Measurements from ENCODE around the gene RXRB. TPM values are rescaled to one million over a fixed set of nuclear protein-coding genes. Genes with fewer than 3 reads are reported as not detected.

RXRB gene
- total and polyA plus RNA-seq, 2 of the 13 experiments (the other 11 are each of a cell fraction or from before 2014, with no cell fraction given) = 26.7 to 55.7 TPM

DNA sequence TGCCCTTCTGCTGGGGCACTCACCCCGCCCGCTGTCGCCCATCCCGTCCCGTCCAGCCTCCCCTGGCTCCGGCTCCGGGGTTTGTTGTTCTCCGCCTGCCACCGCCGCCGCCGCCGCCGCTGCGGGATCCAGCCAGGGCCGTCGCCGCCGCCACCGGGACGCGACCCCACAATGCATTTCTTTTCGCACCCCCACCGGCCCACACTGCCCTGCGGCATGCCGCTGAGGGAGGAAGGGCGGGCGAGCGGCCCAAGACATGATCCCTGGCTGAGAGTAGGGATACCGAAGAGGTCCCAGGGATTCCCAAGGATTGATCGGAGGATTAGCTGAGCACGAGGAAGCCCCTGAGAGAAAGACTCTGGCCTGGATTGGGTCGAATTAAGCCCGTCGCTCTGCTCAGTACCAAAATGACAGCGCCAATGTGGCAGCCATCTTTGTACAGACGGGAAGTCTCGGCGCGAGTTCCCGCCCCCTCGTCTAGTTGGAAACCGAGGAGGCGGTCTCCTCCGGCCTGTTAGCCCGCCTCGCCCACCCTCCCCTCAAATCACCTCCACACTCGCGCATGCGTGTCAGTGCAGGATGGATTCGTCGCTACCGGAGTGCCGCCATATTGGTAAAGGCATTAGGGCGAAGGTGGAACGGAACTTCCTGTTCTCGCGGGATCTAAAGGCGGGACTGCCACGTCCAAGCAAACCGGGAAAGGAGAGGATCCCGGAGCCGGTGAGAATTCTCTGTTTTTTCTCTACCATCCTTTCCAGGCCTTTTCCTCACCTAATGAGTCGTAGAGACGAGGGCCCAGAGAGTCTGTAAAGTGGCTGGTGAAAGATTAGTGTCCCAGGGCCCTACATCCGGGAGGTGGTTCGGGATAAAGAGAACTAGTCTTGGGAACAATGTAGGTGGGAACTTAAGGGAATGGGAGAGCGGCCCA, at the start of gene RXRB, which contains the start of gene SLC39A7 (continued):
- TF ChIP-seq, protein P1, sequence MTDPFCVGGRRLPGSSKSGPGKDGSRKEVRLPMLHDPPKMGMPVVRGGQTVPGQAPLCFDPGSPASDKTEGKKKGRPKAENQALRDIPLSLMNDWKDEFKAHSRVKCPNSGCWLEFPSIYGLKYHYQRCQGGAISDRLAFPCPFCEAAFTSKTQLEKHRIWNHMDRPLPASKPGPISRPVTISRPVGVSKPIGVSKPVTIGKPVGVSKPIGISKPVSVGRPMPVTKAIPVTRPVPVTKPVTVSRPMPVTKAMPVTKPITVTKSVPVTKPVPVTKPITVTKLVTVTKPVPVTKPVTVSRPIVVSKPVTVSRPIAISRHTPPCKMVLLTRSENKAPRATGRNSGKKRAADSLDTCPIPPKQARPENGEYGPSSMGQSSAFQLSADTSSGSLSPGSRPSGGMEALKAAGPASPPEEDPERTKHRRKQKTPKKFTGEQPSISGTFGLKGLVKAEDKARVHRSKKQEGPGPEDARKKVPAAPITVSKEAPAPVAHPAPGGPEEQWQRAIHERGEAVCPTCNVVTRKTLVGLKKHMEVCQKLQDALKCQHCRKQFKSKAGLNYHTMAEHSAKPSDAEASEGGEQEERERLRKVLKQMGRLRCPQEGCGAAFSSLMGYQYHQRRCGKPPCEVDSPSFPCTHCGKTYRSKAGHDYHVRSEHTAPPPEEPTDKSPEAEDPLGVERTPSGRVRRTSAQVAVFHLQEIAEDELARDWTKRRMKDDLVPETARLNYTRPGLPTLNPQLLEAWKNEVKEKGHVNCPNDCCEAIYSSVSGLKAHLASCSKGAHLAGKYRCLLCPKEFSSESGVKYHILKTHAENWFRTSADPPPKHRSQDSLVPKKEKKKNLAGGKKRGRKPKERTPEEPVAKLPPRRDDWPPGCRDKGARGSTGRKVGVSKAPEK (CRISPR knock-in tag; IDR thresholded peaks at IDR 0.05; ENCODE audit: borderline replicate concordance) = no peak
- TF ChIP-seq ZNF33B (CRISPR knock-in tag; IDR thresholded peaks at IDR 0.05) (peak; percentile 96), FOXK1 (CRISPR knock-in tag; IDR thresholded peaks at IDR 0.05; ENCODE audit: borderline replicate concordance, low read depth) (peak; percentile 95), ATF7 (IDR thresholded peaks at IDR 0.05) (no peak), ATF7 (CRISPR knock-in tag; IDR thresholded peaks at IDR 0.05) (peak; percentile 67; the same call in 1 of the 2 replicates), PTBP1 (IDR thresholded peaks at IDR 0.05; ENCODE audit: low read depth, low read length, poor library complexity, severe bottlenecking) (peak; percentile 97), ZBTB1 (CRISPR knock-in tag; IDR thresholded peaks at IDR 0.05; ENCODE audit: borderline replicate concordance) (no peak), SOX6 (IDR thresholded peaks at IDR 0.05) (no peak), SOX6 (CRISPR knock-in tag; IDR thresholded peaks at IDR 0.05) (peak; percentile 78), ARNT2 (CRISPR knock-in tag; IDR thresholded peaks at IDR 0.05; ENCODE audit: low read depth) (peak; percentile 87), DNMT1 (CRISPR knock-in tag; IDR thresholded peaks at IDR 0.05) (peak; percentile 38), ZNF768 (CRISPR knock-in tag; IDR thresholded peaks at IDR 0.05) (peak; percentile 72), KLF13 (CRISPR knock-in tag; IDR thresholded peaks at IDR 0.05) (peak; percentile 91; the same call in 1 of the 2 replicates), ZNF782 (CRISPR knock-in tag; IDR thresholded peaks at IDR 0.05; ENCODE audit: borderline replicate concordance) (peak; percentile 92), ZNF747 (CRISPR knock-in tag; IDR thresholded peaks at IDR 0.05; ENCODE audit: borderline replicate concordance) (peak; percentile 76; the same call in 1 of the 2 replicates), ZFYVE20 (CRISPR knock-in tag; IDR thresholded peaks at IDR 0.05; ENCODE audit: borderline replicate concordance, low read depth) (no peak; the same call in 1 of the 2 replicates), PRPF4 (IDR thresholded peaks at IDR 0.05; ENCODE audit: low read depth, low read length, poor library complexity, severe bottlenecking) (no peak)
- TF ChIP-seq, protein P2, sequence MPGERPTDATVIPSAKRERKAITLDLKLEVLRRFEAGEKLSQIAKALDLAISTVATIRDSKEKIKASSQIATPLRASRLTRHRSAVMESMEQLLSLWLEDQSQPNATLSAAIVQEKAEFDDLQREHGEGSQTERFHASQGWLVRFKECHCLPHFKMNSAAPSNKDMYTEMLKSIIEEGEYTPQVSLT (CRISPR knock-in tag; IDR thresholded peaks at IDR 0.05; ENCODE audit: borderline replicate concordance, low read depth) = no peak; the same call in 1 of the 2 replicates
- TF ChIP-seq, protein P3, sequence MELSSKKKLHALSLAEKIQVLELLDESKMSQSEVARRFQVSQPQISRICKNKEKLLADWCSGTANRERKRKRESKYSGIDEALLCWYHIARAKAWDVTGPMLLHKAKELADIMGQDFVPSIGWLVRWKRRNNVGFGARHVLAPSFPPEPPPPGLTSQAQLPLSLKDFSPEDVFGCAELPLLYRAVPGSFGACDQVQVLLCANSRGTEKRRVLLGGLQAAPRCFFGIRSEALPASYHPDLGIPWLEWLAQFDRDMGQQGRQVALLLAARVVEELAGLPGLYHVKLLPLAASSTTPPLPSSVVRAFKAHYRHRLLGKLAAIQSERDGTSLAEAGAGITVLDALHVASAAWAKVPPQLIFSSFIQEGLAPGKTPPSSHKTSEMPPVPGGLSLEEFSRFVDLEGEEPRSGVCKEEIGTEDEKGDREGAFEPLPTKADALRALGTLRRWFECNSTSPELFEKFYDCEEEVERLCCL (CRISPR knock-in tag; IDR thresholded peaks at IDR 0.05; ENCODE audit: borderline replicate concordance) = 0 out of 2 replicates have a peak, but pooled peaks have one; percentile 53
- TF ChIP-seq, protein P4, sequence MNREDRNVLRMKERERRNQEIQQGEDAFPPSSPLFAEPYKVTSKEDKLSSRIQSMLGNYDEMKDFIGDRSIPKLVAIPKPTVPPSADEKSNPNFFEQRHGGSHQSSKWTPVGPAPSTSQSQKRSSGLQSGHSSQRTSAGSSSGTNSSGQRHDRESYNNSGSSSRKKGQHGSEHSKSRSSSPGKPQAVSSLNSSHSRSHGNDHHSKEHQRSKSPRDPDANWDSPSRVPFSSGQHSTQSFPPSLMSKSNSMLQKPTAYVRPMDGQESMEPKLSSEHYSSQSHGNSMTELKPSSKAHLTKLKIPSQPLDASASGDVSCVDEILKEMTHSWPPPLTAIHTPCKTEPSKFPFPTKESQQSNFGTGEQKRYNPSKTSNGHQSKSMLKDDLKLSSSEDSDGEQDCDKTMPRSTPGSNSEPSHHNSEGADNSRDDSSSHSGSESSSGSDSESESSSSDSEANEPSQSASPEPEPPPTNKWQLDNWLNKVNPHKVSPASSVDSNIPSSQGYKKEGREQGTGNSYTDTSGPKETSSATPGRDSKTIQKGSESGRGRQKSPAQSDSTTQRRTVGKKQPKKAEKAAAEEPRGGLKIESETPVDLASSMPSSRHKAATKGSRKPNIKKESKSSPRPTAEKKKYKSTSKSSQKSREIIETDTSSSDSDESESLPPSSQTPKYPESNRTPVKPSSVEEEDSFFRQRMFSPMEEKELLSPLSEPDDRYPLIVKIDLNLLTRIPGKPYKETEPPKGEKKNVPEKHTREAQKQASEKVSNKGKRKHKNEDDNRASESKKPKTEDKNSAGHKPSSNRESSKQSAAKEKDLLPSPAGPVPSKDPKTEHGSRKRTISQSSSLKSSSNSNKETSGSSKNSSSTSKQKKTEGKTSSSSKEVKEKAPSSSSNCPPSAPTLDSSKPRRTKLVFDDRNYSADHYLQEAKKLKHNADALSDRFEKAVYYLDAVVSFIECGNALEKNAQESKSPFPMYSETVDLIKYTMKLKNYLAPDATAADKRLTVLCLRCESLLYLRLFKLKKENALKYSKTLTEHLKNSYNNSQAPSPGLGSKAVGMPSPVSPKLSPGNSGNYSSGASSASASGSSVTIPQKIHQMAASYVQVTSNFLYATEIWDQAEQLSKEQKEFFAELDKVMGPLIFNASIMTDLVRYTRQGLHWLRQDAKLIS (CRISPR knock-in tag; IDR thresholded peaks at IDR 0.05) = no peak
